Thyroid gland (tissue), 4 donors: Measurements from ENCODE around the gene POLR2J2.
"Not testable (repeated sequence)": the region's sequence is repeated elsewhere in the genome, so short reads cannot be mapped to it uniquely, and the experiment has no call there.

Experiments used
- POLR2A ChIP-seq, 2 donors: fragments of 450-650 bp; IDR thresholded peaks; one replicate each; pipeline ENCODE4 v1.6.1; 2017; ENCODE audit warnings: antibody characterized with exemption in 2 of 2, mild to moderate bottlenecking in 2 of 2, moderate library complexity in 1 of 2
- TF ChIP-seq, protein P1 (sequence below), 6 experiments: fragments of 200-600 bp in 3 of 6; fragments of 450-650 bp in 3 of 6; sonication (generic) in 3 of 6; IDR thresholded peaks; one replicate each; pipeline ENCODE4 v1.5.1; 2016 to 2019; ENCODE audit warnings: antibody characterized with exemption in 6 of 6, mild to moderate bottlenecking in 2 of 6, inconsistent platforms in 1 of 6, moderate library complexity in 1 of 6

DNA sequence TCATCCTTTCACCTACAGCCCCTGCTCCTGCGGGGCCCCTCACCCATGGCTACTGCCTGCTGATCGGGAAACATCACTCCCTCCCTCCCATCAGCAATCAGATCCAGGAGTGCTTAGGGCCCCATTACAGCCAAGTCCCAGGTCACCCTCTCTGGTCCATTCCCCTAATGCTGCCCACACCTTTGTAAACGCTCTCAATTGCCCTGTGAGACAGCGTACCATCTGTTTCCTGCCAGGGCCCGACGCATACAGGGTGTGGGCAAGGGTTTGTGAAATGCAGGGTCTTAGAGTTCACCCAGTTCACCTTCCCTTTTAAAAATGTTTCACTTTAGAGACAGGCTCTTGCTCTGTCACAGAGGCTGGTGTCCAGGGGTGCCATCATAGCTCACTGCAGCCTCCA lies 37.2 kb downstream of the POLR2J2 start:
- TF ChIP-seq, protein P1, sequence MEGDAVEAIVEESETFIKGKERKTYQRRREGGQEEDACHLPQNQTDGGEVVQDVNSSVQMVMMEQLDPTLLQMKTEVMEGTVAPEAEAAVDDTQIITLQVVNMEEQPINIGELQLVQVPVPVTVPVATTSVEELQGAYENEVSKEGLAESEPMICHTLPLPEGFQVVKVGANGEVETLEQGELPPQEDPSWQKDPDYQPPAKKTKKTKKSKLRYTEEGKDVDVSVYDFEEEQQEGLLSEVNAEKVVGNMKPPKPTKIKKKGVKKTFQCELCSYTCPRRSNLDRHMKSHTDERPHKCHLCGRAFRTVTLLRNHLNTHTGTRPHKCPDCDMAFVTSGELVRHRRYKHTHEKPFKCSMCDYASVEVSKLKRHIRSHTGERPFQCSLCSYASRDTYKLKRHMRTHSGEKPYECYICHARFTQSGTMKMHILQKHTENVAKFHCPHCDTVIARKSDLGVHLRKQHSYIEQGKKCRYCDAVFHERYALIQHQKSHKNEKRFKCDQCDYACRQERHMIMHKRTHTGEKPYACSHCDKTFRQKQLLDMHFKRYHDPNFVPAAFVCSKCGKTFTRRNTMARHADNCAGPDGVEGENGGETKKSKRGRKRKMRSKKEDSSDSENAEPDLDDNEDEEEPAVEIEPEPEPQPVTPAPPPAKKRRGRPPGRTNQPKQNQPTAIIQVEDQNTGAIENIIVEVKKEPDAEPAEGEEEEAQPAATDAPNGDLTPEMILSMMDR (IDR thresholded peaks at IDR 0.05): not testable (repeated sequence)
- TF ChIP-seq POLR2A (IDR thresholded peaks at IDR 0.05): not testable (repeated sequence)
